ENCODE results near the gene TBC1D17.

Gene TBC1D17

GRCh38 chr19:49862391-49863253 is 14.9 kb upstream of the TBC1D17 start:
- no peak for DNase-seq

DNA sequence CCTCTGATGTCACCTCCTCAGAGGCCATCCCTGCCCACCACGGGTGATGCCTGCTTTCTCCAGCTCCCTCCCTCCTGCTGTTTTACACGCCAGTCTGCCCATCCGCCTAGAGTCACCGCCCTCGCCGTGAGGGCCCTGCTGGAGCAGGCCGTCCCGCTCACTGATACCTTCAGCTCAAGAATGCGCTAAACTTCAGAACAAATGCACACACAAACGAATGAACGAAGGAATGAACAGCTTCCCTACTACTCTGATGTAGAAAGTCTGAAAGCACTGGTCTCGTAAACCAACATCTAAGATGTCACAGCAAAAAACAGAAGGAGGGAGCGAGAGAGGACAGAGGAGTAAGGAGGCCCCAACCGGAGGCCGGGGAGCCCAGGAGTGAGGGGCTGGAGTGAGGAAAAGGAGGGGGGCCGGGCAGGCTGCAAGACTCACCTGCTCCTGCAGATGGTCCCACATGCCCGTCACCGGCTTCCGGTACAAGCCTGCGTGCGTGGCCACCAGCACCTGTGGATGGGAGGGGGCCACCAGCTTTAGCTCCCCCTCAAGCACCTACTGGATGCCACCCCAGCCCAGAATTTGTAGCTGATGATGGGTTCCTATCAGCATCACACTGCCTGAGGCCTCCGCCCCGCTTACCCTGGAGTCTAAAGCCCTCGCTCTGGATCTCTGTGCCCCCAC is 14.1 kb upstream of the TBC1D17 start:
- DNase-seq = no peak

DNA sequence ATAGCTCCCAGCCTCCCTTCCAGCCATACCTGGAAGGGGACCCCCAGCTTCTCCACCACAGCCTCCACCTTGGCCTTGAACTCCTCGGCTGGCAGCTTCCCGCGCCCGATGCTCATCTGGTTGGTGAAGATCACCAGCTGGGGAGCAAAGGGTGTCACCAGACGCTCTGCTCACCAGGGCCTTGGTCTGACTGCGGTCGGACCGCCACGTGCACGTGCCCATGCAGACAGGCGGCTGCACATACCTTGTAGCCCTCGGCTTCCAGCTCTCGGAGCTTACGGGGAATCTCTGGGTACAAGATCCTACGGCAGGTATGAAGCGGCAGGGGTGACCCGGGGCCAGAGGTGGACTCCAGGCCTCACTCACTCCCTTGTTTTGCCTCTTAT is 13.6 kb upstream of the TBC1D17 start:
- no peak for DNase-seq

- no peak for DNase-seq
These were observed 12.6 kb upstream of the TBC1D17 start for GRCh38 chr19:49864890-49865289.

DNA sequence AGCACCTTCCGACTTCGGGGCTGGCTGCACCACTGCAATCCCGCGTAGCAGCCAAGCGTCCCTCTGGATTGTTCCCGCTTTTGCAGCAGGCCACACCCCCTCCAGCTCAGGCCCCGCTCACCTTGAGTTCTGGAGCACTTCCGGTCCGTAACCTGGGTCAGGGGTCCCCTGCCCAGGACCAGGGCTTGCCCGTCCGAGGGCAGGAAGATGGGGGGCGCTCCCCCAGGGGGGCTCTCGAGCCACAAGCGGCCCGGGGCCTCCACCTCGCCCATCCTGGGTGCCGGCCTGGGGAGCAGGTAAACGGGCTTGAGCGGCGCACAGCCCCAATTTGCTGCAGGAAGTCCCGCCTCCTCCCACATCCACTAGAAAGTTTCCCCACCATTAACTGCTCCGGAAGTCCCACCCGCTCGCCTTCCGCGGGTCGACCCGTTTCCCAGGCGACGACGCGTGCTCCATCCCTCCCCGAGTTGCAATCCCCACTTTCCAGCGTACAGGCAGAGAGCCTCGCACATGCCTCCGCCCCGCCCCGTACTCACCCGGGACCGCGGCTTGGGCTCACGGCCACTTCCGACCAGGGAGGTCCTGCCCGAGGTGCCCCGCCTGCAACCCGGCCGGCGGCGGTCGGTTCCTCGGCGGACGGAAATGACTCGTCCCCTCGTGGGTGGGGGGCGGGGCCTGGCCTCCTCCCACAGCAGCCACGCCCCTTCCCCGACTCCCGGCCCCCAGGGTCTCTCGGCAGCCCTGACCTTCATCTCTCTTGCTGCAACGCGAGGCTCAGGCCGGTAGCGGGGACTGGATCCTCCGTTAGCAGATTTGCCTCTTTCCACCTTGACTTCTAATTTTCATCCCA is 10.3 kb upstream of the TBC1D17 start, which contains the start of gene PNKP:
Gene PNKP (minus strand): TSS at position 644 of the 850 bp plus-strand sequence. CDS start 372 bp downstream, at position 272.
- peak; percentile 91 for DNase-seq

DNA sequence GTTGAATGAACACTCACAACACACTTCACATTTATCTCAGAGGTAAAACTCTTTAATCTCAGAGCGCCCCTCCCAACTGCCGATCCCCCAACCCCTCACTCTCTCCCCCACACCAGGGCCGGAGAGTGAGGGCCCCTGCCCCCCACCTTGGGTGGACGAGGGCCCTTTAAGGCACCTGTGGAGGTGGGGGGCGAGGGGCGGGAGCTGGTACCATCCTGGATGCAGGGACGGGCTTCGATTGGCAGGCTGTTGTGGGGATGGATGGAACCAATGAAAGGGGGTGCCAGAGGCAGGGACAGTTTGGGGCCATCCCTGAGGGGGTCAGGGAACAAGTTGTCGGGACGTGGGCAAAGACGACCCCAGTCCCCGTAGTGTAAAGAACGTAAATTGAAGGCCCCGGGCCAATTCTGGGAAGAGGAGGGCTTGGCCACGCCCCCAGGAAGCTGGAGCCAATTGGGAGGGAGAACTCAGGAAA is 8.5 kb upstream of the TBC1D17 start:
- no peak for DNase-seq

DNA sequence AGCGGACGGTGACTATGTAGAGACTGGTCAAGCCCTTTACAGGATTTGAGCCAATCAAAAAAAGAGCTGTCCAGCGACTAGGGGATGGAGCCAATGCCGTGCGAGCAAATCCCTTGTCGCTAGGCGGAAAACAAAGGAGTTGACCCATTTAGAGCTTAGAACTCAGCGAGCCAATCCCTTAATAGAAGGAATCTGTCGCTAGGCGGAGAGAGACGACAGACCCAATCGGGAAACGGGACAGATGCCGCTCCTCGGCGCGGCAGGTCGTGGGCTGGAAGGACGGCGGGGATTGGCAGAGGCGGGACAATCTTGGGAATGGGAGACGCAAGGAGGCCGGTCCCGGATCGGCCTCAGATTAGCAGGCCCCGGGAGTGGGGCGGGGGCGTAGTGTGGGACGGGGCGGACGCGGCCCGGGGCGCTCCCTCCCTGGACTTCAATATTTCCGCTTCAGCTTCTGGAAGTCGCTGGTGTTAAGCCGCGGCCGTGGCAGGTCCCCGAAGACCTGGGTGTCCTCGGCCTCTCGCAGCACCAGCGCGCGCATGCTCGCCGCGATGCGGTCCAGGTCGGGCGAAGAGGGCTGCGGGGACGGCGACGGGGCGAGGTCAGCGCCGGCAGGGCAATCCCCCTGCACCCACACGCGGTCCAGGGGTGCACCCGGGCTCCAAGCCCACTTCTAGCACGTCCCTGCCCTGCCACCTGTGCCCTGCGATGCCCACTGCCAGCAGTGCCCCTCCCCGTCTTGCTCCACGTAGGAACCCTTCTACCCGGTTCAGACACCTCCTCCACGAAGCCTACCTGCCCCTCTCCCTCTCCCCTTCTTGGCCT is 7.8 kb upstream of the TBC1D17 start:
- DNase-seq = peak; percentile 99

DNA sequence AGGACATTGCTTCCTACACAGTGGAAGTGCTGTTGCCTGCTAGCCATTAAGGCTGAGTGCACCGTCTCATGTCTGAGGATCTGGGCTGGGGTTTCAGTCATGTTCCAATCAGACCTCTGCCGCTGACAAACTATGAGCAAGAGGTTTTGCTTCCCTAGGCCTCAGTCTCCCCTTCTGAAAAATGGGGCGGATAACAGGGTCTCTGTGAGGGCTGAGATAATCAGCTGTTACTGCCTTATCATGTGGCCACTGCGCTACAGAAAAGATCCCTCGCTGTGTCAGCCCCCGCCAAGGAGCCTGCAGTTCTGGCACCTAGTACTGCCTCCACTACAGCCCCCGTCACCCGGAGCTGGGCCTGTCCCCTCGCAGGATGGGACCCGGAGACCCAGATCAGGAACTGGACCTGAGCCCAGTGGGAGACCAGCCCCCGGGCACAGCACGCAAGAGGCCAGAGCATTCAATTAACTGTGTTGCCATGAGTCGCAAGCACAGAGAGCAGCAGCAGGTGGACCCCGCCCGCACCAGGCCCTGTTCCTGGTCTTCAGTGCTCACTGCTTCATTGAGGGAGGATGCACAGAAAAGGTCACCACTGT is 7.1 kb upstream of the TBC1D17 start:
- no peak for DNase-seq

- no peak for DNase-seq
These were observed 6.0 kb upstream of the TBC1D17 start for GRCh38 chr19:49871349-49871985.

DNA sequence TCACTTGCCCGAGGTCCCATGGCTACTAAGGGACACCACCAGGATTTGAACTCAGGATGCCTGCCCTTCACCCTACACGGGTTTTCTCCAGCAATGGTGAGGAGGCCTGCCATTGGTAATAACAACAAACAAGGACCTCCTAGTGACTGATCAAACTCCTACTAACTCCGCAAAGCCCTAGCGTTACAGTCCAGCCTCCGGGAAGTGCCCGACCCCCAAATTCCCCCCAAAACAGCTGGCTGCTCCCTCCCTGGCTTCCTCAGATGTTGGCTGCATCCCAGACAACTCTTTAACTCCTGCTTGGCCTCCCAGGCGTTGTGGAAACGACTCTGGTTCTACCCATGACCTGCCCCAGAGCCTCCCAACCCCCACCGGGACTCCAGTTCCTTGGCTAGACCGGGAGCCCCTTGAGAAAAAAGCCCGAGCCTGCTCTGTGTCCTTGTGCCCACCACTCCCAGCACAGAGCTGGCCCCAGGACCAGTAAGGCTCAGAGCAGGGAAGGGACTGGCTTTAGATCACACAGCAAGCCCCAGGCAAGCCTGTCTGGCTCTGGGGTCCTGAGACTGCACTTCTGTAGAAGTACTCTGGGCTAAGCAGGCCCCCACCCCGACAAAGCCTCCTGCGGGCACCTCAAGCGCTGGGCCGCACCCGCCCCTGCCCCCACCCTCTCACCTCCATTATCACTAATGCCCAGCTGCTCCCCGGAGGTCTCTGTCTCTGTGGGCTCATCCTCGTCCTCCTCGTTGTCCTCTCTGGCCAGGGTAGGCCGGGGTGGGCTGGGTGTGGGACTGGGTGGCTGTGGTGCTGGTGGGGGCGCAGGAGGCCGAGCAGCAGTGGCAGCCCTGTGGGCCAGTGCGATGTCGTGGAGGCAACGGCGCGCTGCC is 5.0 kb upstream of the TBC1D17 start:
- DNase-seq = no peak

DNA sequence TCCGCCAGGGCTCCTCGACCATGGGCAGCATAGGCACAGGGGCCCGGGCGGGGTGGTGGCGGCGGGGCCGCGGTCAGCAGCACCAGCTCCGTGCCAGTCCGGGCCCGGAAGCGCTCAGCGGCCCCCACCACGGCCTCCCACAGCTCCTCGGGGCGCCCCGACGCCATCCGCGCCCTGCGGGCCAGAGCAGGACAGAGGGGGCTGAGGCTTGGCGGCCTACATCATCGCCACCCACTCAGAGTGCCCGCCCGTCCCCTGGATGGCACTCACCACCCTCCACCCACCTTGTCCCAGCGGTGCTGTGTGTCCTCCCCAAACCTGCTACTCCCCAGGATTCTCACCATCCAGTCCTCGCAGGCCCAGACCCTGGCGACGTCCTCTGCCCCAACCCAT is 4.4 kb upstream of the TBC1D17 start:
- no peak for DNase-seq

DNA sequence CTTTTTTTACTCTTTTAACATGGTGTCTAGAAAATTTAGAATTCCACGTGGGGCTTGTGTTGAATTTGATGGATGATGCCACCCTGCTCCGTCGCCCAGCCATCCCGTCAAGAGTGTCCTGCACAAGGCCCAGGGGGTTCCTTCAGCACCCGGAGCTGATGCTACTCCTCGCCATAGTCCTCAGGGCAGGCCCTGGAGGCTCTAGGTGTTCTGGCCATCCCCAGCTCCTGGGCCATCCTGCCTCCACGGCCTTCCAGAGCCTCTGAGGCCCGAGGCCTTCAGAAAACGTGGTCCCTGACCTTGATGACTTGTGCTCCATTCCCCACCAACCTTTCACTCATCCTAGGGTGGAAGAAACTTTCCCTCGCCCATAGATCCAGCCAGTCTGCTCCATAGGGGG is 3.7 kb upstream of the TBC1D17 start:
- DNase-seq = no peak

DNA sequence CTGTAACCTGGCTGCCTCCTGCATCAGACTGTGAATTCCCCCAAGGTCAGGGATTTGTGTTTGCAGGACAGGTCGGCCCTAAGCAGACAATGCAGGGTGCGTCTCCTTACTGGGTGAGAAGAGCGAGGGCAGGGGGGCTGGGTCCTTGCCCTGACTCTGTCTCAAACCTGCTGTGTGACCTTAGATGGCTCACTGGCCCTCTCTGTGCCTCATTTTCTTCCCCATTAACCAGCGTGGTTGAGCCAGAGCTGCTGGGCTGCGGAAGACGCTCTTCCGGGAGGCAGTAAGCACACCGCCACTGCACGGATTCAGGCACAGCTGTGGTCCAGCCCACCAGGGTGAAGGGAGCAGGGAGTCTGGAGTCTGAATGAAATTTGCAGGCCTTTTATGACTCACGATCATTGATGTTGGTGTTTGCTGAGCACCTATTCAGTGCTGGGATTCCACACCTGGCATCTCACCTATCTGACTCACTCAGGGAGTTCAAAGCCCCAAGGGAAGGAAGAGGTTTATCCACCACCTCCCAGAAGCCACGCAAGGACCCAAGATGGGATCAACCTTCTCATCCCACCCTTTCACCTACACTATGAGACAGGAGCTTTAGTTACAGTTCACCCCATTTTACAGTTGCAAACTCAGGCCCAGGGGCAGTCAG is 2.9 kb upstream of the TBC1D17 start:
- no peak for DNase-seq

GRCh38 chr19:49875177-49875576 is 2.3 kb upstream of the TBC1D17 start:
- no peak for DNase-seq

GRCh38 chr19:49875857-49876421 is 1.6 kb upstream of the TBC1D17 start:
- no peak for DNase-seq

DNA sequence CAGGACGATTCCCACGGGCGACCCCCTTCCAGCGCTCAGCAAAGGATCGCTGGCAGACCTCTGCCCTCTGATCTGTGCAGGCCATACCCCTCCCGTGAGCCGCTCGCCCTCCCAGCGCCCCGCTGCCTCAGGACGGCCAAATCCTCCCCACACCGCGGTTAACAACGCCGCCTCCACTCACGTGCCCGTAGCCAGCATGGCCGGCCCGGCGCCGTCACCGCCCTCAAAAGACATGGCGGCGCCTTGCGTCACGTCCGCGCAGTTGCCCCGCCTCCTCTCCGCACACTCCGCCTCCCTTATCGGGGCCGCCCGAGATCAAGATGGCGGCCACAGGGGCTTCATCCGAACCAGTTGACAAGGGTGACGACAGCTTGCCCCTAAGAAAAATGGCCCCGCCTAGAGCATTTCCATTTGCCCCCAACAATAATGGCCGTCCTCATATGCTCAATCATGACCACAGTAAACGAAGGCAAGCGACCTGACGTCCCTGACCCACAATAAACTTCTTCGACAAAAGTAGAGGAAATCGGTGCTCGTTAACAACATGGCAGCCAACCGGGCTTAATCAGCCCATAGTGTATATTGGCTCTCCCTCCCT is 981 bp upstream of the TBC1D17 start:
- DNase-seq = peak; percentile 98

- DNase-seq = peak; percentile 99
These were observed 609 bp downstream of the TBC1D17 start for GRCh38 chr19:49877879-49878743.

DNA sequence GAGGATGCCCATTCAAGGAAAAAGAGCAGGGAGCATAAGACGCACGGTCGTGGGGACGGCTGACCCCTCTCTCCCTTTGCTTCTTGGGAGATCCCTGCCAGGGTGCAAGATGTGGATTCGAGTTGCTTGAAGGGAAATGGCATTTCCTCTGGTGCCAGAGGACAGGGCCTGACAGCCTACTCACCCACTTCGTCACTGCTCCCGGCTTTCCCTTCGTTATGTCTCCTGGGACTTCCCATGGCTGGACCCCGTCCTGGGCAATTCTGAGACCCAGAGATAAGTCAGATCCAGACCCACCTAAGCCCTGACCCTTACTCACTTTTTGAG is 1.2 kb downstream of the TBC1D17 start:
- DNase-seq = no peak
